HepG2 (cell line): ENCODE data around the gene MGST1. TPM values are rescaled to one million over a fixed set of nuclear protein-coding genes. Genes with fewer than 3 reads are reported as not detected.

Source experiments
- EEA1 ChIP-seq: sonication (generic); formaldehyde crosslinking; IDR thresholded peaks from 2 replicates; pipeline ENCODE4 v1.5.1; 2020; ENCODE audit warnings: mild to moderate bottlenecking, missing genetic modification reagents, borderline replicate concordance
- ERF ChIP-seq: IDR thresholded peaks from 2 replicates; pipeline ENCODE4 v1.6.1; 2018; ENCODE audit warnings: missing biosample characterization, missing genetic modification reagents
- FLYWCH1 ChIP-seq: sonication (generic); formaldehyde crosslinking; IDR thresholded peaks from 2 replicates; pipeline ENCODE4 v1.8.1; 2023; ENCODE audit warnings: mild to moderate bottlenecking, missing genetic modification reagents
- KLF12 ChIP-seq: sonication (generic); formaldehyde crosslinking; IDR thresholded peaks from 2 replicates; pipeline ENCODE4 v1.4.0; 2020; ENCODE audit warnings: missing genetic modification reagents, borderline replicate concordance
- POLR2A ChIP-seq, 2 experiments: IDR thresholded peaks; 2 replicates each; pipeline ENCODE4 v1.6.1; 2011; ENCODE audit warnings: low read depth in 2 of 2, low read length in 2 of 2, mild to moderate bottlenecking in 1 of 2, moderate library complexity in 1 of 2; ENCODE audit not compliant: insufficient read depth in 1 of 2
- SMAD9 ChIP-seq: sonication (generic); formaldehyde crosslinking; IDR thresholded peaks from 2 replicates; pipeline ENCODE4 v1.5.1; 2020; ENCODE audit warnings: mild to moderate bottlenecking, missing genetic modification reagents
- SMARCE1 ChIP-seq: fragments of 450-650 bp; IDR thresholded peaks from 2 replicates; pipeline ENCODE4 v1.6.1; 2017; ENCODE audit warnings: borderline replicate concordance
- SPEN ChIP-seq: sonication (generic); formaldehyde crosslinking; IDR thresholded peaks from 2 replicates; pipeline ENCODE4 v1.5.1; 2020; ENCODE audit warnings: low read depth, mild to moderate bottlenecking, missing genetic modification reagents
- SRSF1 ChIP-seq: fragments of 200-400 bp; formaldehyde crosslinking; optimal IDR thresholded peaks from 2 replicates; pipeline ENCODE3; 2017; ENCODE audit warnings: mild to moderate bottlenecking, low read depth, low read length, moderate library complexity
- TOPORS ChIP-seq: sonication (generic); formaldehyde crosslinking; IDR thresholded peaks from 2 replicates; pipeline ENCODE4 v1.8.0; 2023; ENCODE audit warnings: mild to moderate bottlenecking, missing genetic modification reagents
- ZFP37 ChIP-seq: sonication (generic); formaldehyde crosslinking; IDR thresholded peaks from 2 replicates; pipeline ENCODE4 v1.4.0; 2020; ENCODE audit warnings: missing genetic modification reagents, borderline replicate concordance
- ZNF10 ChIP-seq: sonication (generic); formaldehyde crosslinking; IDR thresholded peaks from 2 replicates; pipeline ENCODE4 v1.4.0; 2020; ENCODE audit warnings: mild to moderate bottlenecking, low read depth, missing genetic modification reagents, borderline replicate concordance
- ZNF451 ChIP-seq: sonication (generic); formaldehyde crosslinking; IDR thresholded peaks from 2 replicates; pipeline ENCODE4 v1.5.0; 2020; ENCODE audit warnings: mild to moderate bottlenecking, missing genetic modification reagents
- ZNF510 ChIP-seq: sonication (generic); formaldehyde crosslinking; IDR thresholded peaks from 2 replicates; pipeline ENCODE4 v1.4.0; 2020; ENCODE audit warnings: low read depth, mild to moderate bottlenecking, missing genetic modification reagents
- ZNF547 ChIP-seq: sonication (generic); formaldehyde crosslinking; IDR thresholded peaks from 2 replicates; pipeline ENCODE4 v1.5.1; 2020; ENCODE audit warnings: mild to moderate bottlenecking, missing genetic modification reagents
- ZNF652 ChIP-seq: IDR thresholded peaks from 2 replicates; pipeline ENCODE4 v1.6.1; 2016; ENCODE audit warnings: low read depth, borderline replicate concordance
- ZNF75D ChIP-seq: sonication (generic); formaldehyde crosslinking; IDR thresholded peaks from 2 replicates; pipeline ENCODE4 v1.8.1; 2023; ENCODE audit warnings: missing genetic modification reagents, mild to moderate bottlenecking, borderline replicate concordance
- ZSCAN31 ChIP-seq: sonication (generic); formaldehyde crosslinking; IDR thresholded peaks from 2 replicates; pipeline ENCODE4 v1.5.0; 2020; ENCODE audit warnings: low read depth, mild to moderate bottlenecking, missing genetic modification reagents
- polyA plus RNA-seq, 8 experiments: library from polyadenylated mRNA; depleted of rRNA in 3 of 8; stranded (reverse) in 7 of 8; unstranded in 1 of 8; fragments of >200 nt; fragmentation: Illumina TruSeq in 4 of 8; extraction: Trizol in 4 of 8; gene quantifications; 2 replicates each; pipeline versions ENCODE4 v1.2.1 to v1.2.3, GENCODE V29; 2011 to 2016; ENCODE audit warnings: low read depth in 4 of 8, missing spikeins in 1 of 8, mixed read lengths in 1 of 8; ENCODE audit not compliant: insufficient read depth in 1 of 8
- total RNA-seq, 5 experiments: library from RNA; depleted of rRNA; stranded (reverse); fragments of >200 nt; fragmentation: Illumina TruSeq; extraction: Trizol; gene quantifications; 2 replicates each; pipeline ENCODE4 v1.2.3, GENCODE V29; 2016; ENCODE audit warnings: low read depth in 1 of 5
- TF ChIP-seq, protein P1 (sequence below): sonication (generic); formaldehyde crosslinking; IDR thresholded peaks from 2 replicates; pipeline ENCODE4 v1.5.1; 2020; ENCODE audit warnings: mild to moderate bottlenecking, missing genetic modification reagents, borderline replicate concordance
- TF ChIP-seq, protein P2 (sequence below): IDR thresholded peaks from 2 replicates; pipeline ENCODE4 v1.6.1; 2016; ENCODE audit warnings: missing genetic modification reagents, missing compliant biosample characterization
- TF ChIP-seq, protein P3 (sequence below): sonication (generic); formaldehyde crosslinking; IDR thresholded peaks from 2 replicates; pipeline ENCODE4 v1.4.0; 2020; ENCODE audit warnings: missing genetic modification reagents, borderline replicate concordance
- TF ChIP-seq, protein P4 (sequence below): sonication (generic); formaldehyde crosslinking; IDR thresholded peaks from 2 replicates; pipeline ENCODE4 v1.8.1; 2023; ENCODE audit warnings: missing genetic modification reagents, mild to moderate bottlenecking, borderline replicate concordance
- TF ChIP-seq, protein P5 (sequence below): sonication (generic); formaldehyde crosslinking; IDR thresholded peaks from 2 replicates; pipeline ENCODE4 v1.5.0; 2020; ENCODE audit warnings: mild to moderate bottlenecking, missing genetic modification reagents

The MGST1 gene
- total and polyA plus RNA-seq, 2 of the 13 experiments (the other 11 are each of a cell fraction or from before 2014, with no cell fraction given): 119 to 152 TPM

DNA sequence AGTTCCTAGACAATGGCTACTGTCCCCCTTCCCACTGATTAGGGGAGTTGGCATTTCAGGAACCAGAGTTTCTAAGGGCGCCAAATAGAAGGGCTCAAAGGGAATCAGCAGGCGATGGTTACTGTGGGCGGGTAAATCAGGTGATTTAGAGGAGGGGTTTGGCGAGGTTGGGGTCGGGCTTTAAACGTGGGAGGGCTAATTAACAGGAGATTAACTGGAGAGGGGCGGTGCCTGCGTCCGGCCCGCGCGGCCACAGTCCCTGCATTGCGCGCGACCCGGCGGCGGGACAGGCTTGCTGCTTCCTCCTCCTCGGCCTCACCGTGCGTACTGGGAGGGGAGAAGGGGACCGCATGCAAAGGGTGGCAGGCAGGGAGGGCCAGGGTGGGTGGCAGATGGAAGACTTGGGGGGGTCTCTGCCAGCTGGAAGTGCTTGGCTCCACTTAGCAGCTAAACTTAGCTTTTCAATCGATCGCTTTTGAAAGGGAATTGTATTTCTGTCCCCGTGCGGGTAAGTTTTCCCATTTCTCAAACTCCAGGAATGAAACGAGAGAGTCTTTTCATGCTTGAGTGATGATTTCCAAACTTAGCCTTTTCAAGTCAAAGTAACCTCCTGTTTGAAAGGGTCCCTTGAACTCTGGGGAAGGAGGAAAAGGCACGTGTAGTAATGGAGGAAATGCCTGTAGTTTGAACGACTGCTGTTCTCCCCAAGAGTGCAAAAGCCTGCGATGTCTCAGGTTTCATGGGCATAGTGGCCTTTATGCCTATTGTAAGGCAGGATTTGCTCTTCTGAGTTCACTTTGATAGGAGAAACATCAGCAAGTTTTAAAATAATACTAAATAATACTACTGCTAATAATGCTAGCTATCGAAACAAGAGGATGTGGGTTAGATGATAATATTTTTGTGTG lies at the start of gene MGST1 (continued):
- TF ChIP-seq, protein P1, sequence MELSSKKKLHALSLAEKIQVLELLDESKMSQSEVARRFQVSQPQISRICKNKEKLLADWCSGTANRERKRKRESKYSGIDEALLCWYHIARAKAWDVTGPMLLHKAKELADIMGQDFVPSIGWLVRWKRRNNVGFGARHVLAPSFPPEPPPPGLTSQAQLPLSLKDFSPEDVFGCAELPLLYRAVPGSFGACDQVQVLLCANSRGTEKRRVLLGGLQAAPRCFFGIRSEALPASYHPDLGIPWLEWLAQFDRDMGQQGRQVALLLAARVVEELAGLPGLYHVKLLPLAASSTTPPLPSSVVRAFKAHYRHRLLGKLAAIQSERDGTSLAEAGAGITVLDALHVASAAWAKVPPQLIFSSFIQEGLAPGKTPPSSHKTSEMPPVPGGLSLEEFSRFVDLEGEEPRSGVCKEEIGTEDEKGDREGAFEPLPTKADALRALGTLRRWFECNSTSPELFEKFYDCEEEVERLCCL: no peak
- TF ChIP-seq, protein P2, sequence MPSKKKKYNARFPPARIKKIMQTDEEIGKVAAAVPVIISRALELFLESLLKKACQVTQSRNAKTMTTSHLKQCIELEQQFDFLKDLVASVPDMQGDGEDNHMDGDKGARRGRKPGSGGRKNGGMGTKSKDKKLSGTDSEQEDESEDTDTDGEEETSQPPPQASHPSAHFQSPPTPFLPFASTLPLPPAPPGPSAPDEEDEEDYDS (CRISPR knock-in tag): peak; percentile 32; the same call in 1 of the 2 replicates
- TF ChIP-seq POLR2A (IDR thresholded peaks at IDR 0.05; ENCODE audit: insufficient read depth in 1 of 2, low read depth in 2 of 2, low read length in 2 of 2) (peak; percentile 87 to 90), SRSF1 (no peak), FLYWCH1 (CRISPR knock-in tag) (no peak), KLF12 (CRISPR knock-in tag) (peak; percentile 66; the same call in 1 of the 2 replicates), EEA1 (no peak), ZNF75D (CRISPR knock-in tag) (no peak), ZNF547 (CRISPR knock-in tag) (0 out of 2 replicates have a peak, but pooled peaks have one; percentile 27), ZFP37 (CRISPR knock-in tag) (no peak), SMARCE1 (no peak), SMAD9 (no peak), ERF (CRISPR knock-in tag) (peak; percentile 20; the same call in 1 of the 2 replicates), TOPORS (CRISPR knock-in tag) (peak; percentile 86), ZSCAN31 (CRISPR knock-in tag) (no peak), ZNF510 (CRISPR knock-in tag) (no peak), SPEN (peak; percentile 50; the same call in 1 of the 2 replicates), ZNF10 (CRISPR knock-in tag) (no peak), ZNF652 (no peak), ZNF451 (CRISPR knock-in tag) (0 out of 2 replicates have a peak, but pooled peaks have one; percentile 52)
- TF ChIP-seq, protein P3, sequence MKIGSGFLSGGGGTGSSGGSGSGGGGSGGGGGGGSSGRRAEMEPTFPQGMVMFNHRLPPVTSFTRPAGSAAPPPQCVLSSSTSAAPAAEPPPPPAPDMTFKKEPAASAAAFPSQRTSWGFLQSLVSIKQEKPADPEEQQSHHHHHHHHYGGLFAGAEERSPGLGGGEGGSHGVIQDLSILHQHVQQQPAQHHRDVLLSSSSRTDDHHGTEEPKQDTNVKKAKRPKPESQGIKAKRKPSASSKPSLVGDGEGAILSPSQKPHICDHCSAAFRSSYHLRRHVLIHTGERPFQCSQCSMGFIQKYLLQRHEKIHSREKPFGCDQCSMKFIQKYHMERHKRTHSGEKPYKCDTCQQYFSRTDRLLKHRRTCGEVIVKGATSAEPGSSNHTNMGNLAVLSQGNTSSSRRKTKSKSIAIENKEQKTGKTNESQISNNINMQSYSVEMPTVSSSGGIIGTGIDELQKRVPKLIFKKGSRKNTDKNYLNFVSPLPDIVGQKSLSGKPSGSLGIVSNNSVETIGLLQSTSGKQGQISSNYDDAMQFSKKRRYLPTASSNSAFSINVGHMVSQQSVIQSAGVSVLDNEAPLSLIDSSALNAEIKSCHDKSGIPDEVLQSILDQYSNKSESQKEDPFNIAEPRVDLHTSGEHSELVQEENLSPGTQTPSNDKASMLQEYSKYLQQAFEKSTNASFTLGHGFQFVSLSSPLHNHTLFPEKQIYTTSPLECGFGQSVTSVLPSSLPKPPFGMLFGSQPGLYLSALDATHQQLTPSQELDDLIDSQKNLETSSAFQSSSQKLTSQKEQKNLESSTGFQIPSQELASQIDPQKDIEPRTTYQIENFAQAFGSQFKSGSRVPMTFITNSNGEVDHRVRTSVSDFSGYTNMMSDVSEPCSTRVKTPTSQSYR (CRISPR knock-in tag): no peak
- TF ChIP-seq, protein P4, sequence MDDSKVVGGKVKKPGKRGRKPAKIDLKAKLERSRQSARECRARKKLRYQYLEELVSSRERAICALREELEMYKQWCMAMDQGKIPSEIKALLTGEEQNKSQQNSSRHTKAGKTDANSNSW (CRISPR knock-in tag): no peak; the same call in 1 of the 2 replicates
- TF ChIP-seq, protein P5, sequence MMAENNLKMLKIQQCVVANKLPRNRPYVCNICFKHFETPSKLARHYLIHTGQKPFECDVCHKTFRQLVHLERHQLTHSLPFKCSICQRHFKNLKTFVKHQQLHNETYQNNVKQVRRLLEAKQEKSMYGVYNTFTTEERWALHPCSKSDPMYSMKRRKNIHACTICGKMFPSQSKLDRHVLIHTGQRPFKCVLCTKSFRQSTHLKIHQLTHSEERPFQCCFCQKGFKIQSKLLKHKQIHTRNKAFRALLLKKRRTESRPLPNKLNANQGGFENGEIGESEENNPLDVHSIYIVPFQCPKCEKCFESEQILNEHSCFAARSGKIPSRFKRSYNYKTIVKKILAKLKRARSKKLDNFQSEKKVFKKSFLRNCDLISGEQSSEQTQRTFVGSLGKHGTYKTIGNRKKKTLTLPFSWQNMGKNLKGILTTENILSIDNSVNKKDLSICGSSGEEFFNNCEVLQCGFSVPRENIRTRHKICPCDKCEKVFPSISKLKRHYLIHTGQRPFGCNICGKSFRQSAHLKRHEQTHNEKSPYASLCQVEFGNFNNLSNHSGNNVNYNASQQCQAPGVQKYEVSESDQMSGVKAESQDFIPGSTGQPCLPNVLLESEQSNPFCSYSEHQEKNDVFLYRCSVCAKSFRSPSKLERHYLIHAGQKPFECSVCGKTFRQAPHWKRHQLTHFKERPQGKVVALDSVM (CRISPR knock-in tag): no peak
